H9 (cell line): ENCODE results near the gene UVSSA. TPM values are rescaled to one million over a fixed set of nuclear protein-coding genes. Genes with fewer than 3 reads are reported as not detected.
"Not testable (repeated sequence)": the region's sequence is repeated elsewhere in the genome, so short reads cannot be mapped to it uniquely, and the experiment has no call there.

ENCODE experiments used
- DNase-seq: peaks from one replicate; pipeline ENCODE4 v3.0.0-alpha.2; 2017
- H2AFZ ChIP-seq: one replicate; pipeline ENCODE4 v1.6.1; 2013; ENCODE audit warnings: mild to moderate bottlenecking, low read length, control low read depth, moderate library complexity
- H2AK5ac ChIP-seq: 2 replicates; pipeline ENCODE4 v1.6.1; 2013; ENCODE audit warnings: low read length, control low read depth, mixed read lengths; ENCODE audit not compliant: insufficient read length
- H2BK120ac ChIP-seq: one replicate; pipeline ENCODE4 v1.6.1; 2013; ENCODE audit warnings: low read depth, mild to moderate bottlenecking, low read length, control low read depth, inconsistent platforms; ENCODE audit not compliant: poor library complexity, severe bottlenecking
- H2BK12ac ChIP-seq: 2 replicates; pipeline ENCODE4 v1.6.1; 2013; ENCODE audit warnings: low read length, control low read depth, mixed read lengths, low read depth; ENCODE audit not compliant: insufficient read length
- H2BK15ac ChIP-seq: 2 replicates; pipeline ENCODE4 v1.6.1; 2013; ENCODE audit warnings: low read depth, low read length, control low read depth
- H2BK20ac ChIP-seq: one replicate; pipeline ENCODE4 v1.6.1; 2013; ENCODE audit warnings: low read depth, mild to moderate bottlenecking, low read length, control low read depth, inconsistent platforms; ENCODE audit not compliant: poor library complexity, severe bottlenecking
- H2BK5ac ChIP-seq: 2 replicates; pipeline ENCODE4 v1.6.1; 2013; ENCODE audit warnings: low read length, control low read depth, mixed read lengths; ENCODE audit not compliant: insufficient read length
- H3K14ac ChIP-seq: 2 replicates; pipeline ENCODE4 v1.6.1; 2013; ENCODE audit warnings: low read length, control low read depth; ENCODE audit not compliant: insufficient read depth
- H3K18ac ChIP-seq: 2 replicates; pipeline ENCODE4 v1.6.1; 2013; ENCODE audit warnings: low read depth, mild to moderate bottlenecking, mixed read lengths, low read length, control low read depth; ENCODE audit not compliant: insufficient read length
- H3K23ac ChIP-seq: 2 replicates; pipeline ENCODE4 v1.6.1; 2013; ENCODE audit warnings: low read length, control low read depth, mixed read lengths, low read depth; ENCODE audit not compliant: insufficient read length
- H3K23me2 ChIP-seq: 2 replicates; pipeline ENCODE4 v1.6.1; 2013; ENCODE audit warnings: low read depth, mild to moderate bottlenecking, mixed read lengths, low read length, control low read depth; ENCODE audit not compliant: insufficient read length, poor library complexity, severe bottlenecking
- H3K27ac ChIP-seq: 2 replicates; pipeline ENCODE4 v1.5.1; 2013; ENCODE audit warnings: low read length, control low read depth, mixed read lengths, low read depth; ENCODE audit not compliant: insufficient read length
- H3K27me3 ChIP-seq: 2 replicates; pipeline ENCODE4 v1.6.1; 2013; ENCODE audit warnings: low read length, control low read depth, inconsistent platforms; ENCODE audit not compliant: insufficient read depth
- H3K4ac ChIP-seq: 2 replicates; pipeline ENCODE4 v1.6.1; 2013; ENCODE audit warnings: low read depth, mild to moderate bottlenecking, control low read depth, inconsistent platforms, low read length, moderate library complexity
- H3K4me1 ChIP-seq: 2 replicates; pipeline ENCODE4 v1.6.1; 2013; ENCODE audit warnings: low read length, control low read depth, inconsistent platforms; ENCODE audit not compliant: insufficient read depth
- H3K4me2 ChIP-seq: 2 replicates; pipeline ENCODE4 v1.6.1; 2013; ENCODE audit warnings: low read length, control low read depth, mixed read lengths; ENCODE audit not compliant: insufficient read length, insufficient read depth
- H3K56ac ChIP-seq: 2 replicates; pipeline ENCODE4 v1.6.1; 2013; ENCODE audit warnings: low read depth, mild to moderate bottlenecking, mixed read lengths, low read length, control low read depth; ENCODE audit not compliant: insufficient read length
- H3K79me1 ChIP-seq: 2 replicates; pipeline ENCODE4 v1.6.1; 2013; ENCODE audit warnings: low read depth, mild to moderate bottlenecking, moderate library complexity, low read length, control low read depth, inconsistent platforms; ENCODE audit not compliant: insufficient read depth, poor library complexity, severe bottlenecking
- H3K79me2 ChIP-seq: 2 replicates; pipeline ENCODE4 v1.6.1; 2013; ENCODE audit warnings: low read length, control low read depth, inconsistent platforms; ENCODE audit not compliant: insufficient read depth
- H3K9ac ChIP-seq: 2 replicates; pipeline ENCODE4 v1.6.1; 2013; ENCODE audit warnings: low read length, control low read depth, mixed read lengths; ENCODE audit not compliant: insufficient read length; ENCODE audit errors: extremely low read depth
- H3K9me3 ChIP-seq: one replicate; pipeline ENCODE4 v1.6.1; 2013; ENCODE audit warnings: low read depth, low read length, inconsistent platforms; ENCODE audit not compliant: control insufficient read depth
- H3T11ph ChIP-seq: one replicate; pipeline ENCODE4 v1.6.1; 2013; ENCODE audit warnings: mild to moderate bottlenecking, low read length, control low read depth, inconsistent platforms
- H4K20me1 ChIP-seq: one replicate; pipeline ENCODE4 v1.6.1; 2013; ENCODE audit not compliant: control insufficient read depth, insufficient read length, insufficient read depth
- H4K5ac ChIP-seq: 2 replicates; pipeline ENCODE4 v1.6.1; 2013; ENCODE audit warnings: low read depth, mild to moderate bottlenecking, mixed read lengths, low read length, control low read depth; ENCODE audit not compliant: insufficient read length
- H4K8ac ChIP-seq: replicated peaks from 2 replicates; pipeline ENCODE4 v1.6.1; 2013; ENCODE audit warnings: low read length, control low read depth, mixed read lengths, low read depth; ENCODE audit not compliant: insufficient read length
- H4K91ac ChIP-seq: 2 replicates; pipeline ENCODE4 v1.6.1; 2013; ENCODE audit warnings: low read depth, mild to moderate bottlenecking, moderate library complexity, mixed read lengths, low read length, control low read depth; ENCODE audit not compliant: insufficient read length
- H3K27ac Mint-ChIP-seq, 3 experiments: 2 replicates in 2 of 3; 3 replicates in 1 of 3; pipeline ENCODE4 v1.8.0; 2020 to 2021; ENCODE audit warnings: mixed read lengths in 3 of 3, mild to moderate bottlenecking in 1 of 3, moderate library complexity in 1 of 3
- H3K27me3 Mint-ChIP-seq: 2 replicates; pipeline ENCODE4 v1.8.0; 2021; ENCODE audit warnings: low read depth, mild to moderate bottlenecking, moderate library complexity, mixed read lengths
- H3K36me3 Mint-ChIP-seq, 3 experiments: 2 replicates in 2 of 3; 3 replicates in 1 of 3; pipeline ENCODE4 v1.8.0; 2020 to 2021; ENCODE audit warnings: low read depth in 3 of 3, mixed read lengths in 3 of 3; ENCODE audit not compliant: insufficient read depth in 1 of 3
- H3K4me1 Mint-ChIP-seq, 2 experiments: 2 replicates each; pipeline ENCODE4 v1.8.0; 2020; ENCODE audit warnings: mixed read lengths in 2 of 2
- H3K4me3 Mint-ChIP-seq, 2 experiments: 2 replicates in 1 of 2; 3 replicates in 1 of 2; pipeline ENCODE4 v1.8.0; 2020 to 2021; ENCODE audit warnings: mild to moderate bottlenecking in 2 of 2, mixed read lengths in 2 of 2, moderate library complexity in 1 of 2
- H3K9me3 Mint-ChIP-seq, 2 experiments: 2 replicates in 1 of 2; 3 replicates in 1 of 2; pipeline ENCODE4 v1.8.0; 2020; ENCODE audit warnings: mild to moderate bottlenecking in 2 of 2, mixed read lengths in 2 of 2, moderate library complexity in 1 of 2
- CTCF ChIP-seq: fragments of 200-600 bp; sonication (generic); conservative IDR thresholded peaks from 3 replicates; pipeline ENCODE4 v1.8.0; 2021; ENCODE audit warnings: antibody characterized with exemption, mild to moderate bottlenecking
- WGBS: extraction: QIAGEN DNeasy Blood & Tissue Kit; methylation state at CpG from one replicate; pipeline ENCODE4 v1.1.7; 2013; ENCODE audit warnings: missing lambda C conversion rate, low lambda C conversion rate, mixed read lengths; ENCODE audit not compliant: insufficient read length; ENCODE audit errors: extremely low coverage; 5-methylcytosine and 5-hydroxymethylcytosine counted together
- total RNA-seq: library from RNA; stranded (reverse); gene quantifications from 2 replicates; pipeline ENCODE4 v1.2.1, GENCODE V29; 2021

Gene UVSSA
- total RNA-seq, 1 experiment from 2014 or later, result 15.9 TPM

- Histone ChIP-seq H3K4me1 (no peaks in the 10 kb centered on the region), H3K23ac (no peak overlapping the region), H3K4ac (no peak overlapping the region), H4K91ac (no peak overlapping the region), H2BK20ac (no peak overlapping the region), H2AK5ac (no peak overlapping the region), H4K5ac (no peak overlapping the region), H3K4me2 (no peak overlapping the region), H3K27ac (no peak overlapping the region), H3K79me2 (no peaks in the 10 kb centered on the region; the same call in 1 of the 2 replicates), H3K23me2 (no peaks in the 10 kb centered on the region), H2BK120ac (no peak overlapping the region), H2BK12ac (no peak overlapping the region), H2BK5ac (no peak overlapping the region), H3T11ph (no peak overlapping the region), H3K9ac (no peak overlapping the region), H2BK15ac (no peak overlapping the region), H2AFZ (no peak overlapping the region), H3K9me3 (no peaks in the 10 kb centered on the region), H3K56ac (no peak overlapping the region), H4K20me1 (no peaks in the 10 kb centered on the region), H3K18ac (no peak overlapping the region), H3K14ac (no peak overlapping the region), H3K27me3 (no peaks in the 10 kb centered on the region), H4K8ac (no peak overlapping the region), H3K79me1 (no peaks in the 10 kb centered on the region)
- Mint-ChIP-seq H3K36me3 (peaks cover 46 to 67% (median 66%) of the 10 kb centered on the region in 3 experiments), H3K4me3 (no peak overlapping the region), H3K4me1 (no peaks in the 10 kb centered on the region), H3K27me3 (no peaks in the 10 kb centered on the region), H3K27ac (peak overlapping the region in 1 of 3 experiments; percentile 48; a peak in 1 of 7 replicates), H3K9me3 (no peaks in the 10 kb centered on the region)
- WGBS, result no CpG with 5 or more reads among the region's 6 CpGs
- TF ChIP-seq CTCF, result no peak
- DNase-seq, result no peak
Measured at GRCh38 chr4:1334579-1334895, 12.5 kb upstream of the UVSSA start.

- H3K4ac ChIP-seq, H3K27ac ChIP-seq, H3K4me1 ChIP-seq, H3K23ac ChIP-seq, H2BK5ac ChIP-seq, DNase-seq, H4K20me1 ChIP-seq, H3K27me3 ChIP-seq, H3K18ac ChIP-seq, H2AK5ac ChIP-seq, H3K14ac ChIP-seq, H2BK20ac ChIP-seq, H4K8ac ChIP-seq, H2AFZ ChIP-seq, H3K9me3 Mint-ChIP-seq, H3K4me1 Mint-ChIP-seq, H2BK12ac ChIP-seq, H2BK15ac ChIP-seq, H3K27me3 Mint-ChIP-seq, H3K23me2 ChIP-seq, H3K56ac ChIP-seq, H3K4me2 ChIP-seq, H2BK120ac ChIP-seq, H4K5ac ChIP-seq, H3K27ac Mint-ChIP-seq, H3K4me3 Mint-ChIP-seq, H4K91ac ChIP-seq, H3T11ph ChIP-seq, H3K79me2 ChIP-seq, H3K9me3 ChIP-seq, H3K79me1 ChIP-seq, H3K9ac ChIP-seq: not testable (repeated sequence)
- WGBS, result no CpG with 5 or more reads among the region's 4 CpGs
- H3K36me3 Mint-ChIP-seq, result peaks cover 46 to 72% (median 69%) of the 10 kb centered on the region in 3 experiments
Measured at GRCh38 chr4:1335193-1335883, 11.7 kb upstream of the UVSSA start.
